ENCODE measurements around the gene PRMT7. TPM values are rescaled to one million over a fixed set of nuclear protein-coding genes. Genes with fewer than 3 reads are reported as not detected.

Gene PRMT7
- total RNA-seq, 1 donor: 42.7 TPM

GRCh38 chr16:68339214-68339613, 28.4 kb downstream of the PRMT7 start:
- H3K4me3 ChIP-seq (ENCODE audit: low read depth, low read length): no peak overlapping the region
- DNase-seq (ENCODE audit: low read depth): no peak
- TF ChIP-seq CTCF (IDR thresholded peaks at IDR 0.05; ENCODE audit: insufficient read depth, low read depth, low read length): no peak

DNA sequence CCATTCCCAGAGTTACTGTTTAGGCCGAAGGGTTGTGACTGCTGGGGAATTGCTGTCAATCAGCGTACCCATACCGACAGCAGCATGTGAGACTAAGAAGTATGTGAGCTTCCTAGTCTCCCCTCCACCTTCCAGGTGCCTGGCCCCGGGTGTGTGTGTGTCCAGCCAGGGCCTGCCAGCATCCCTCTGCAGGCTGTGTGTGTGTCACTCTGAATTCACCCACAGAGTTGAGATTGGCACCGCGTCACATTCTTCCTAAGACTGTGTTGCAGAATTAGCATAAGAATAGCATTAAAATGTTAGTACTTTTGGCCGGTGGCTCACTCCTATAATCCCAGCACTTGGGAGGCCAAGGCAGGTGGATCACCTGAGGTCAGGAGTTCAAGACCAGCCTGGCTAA, 31.8 kb downstream of the PRMT7 start:
- no peak overlapping the region for H3K4me3 ChIP-seq (ENCODE audit: low read depth, low read length)
- no peak for DNase-seq (ENCODE audit: low read depth)
- TF ChIP-seq CTCF (IDR thresholded peaks at IDR 0.05; ENCODE audit: insufficient read depth, low read depth, low read length): no peak

- no peak for DNase-seq (ENCODE audit: low read depth)
- no peak for TF ChIP-seq CTCF (IDR thresholded peaks at IDR 0.05; ENCODE audit: insufficient read depth, low read depth, low read length)
- H3K4me3 ChIP-seq (ENCODE audit: low read depth, low read length): no peak overlapping the region
These were observed 32.3 kb downstream of the PRMT7 start for GRCh38 chr16:68343137-68343536.

DNA sequence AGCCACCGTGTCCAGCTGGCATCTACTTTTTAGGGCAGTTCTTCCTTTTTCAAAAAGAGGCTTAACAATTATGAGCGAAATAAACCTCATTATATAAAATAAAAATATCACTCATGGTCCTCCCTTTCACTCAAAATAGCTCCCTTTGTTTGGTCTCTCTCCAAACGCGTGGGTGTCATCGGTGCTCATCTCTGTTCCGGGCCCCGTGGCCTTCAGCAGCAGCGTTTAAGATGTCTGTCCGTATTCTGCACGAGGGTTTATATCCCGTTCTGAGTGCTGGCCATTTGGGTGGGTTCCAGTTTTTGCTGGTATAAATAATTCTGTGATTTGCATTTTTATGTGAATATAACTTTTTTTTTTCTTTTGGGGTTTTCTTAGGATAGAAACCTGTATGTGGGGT, 33.4 kb downstream of the PRMT7 start:
- DNase-seq (ENCODE audit: low read depth): no peak
- no peak overlapping the region for H3K4me3 ChIP-seq (ENCODE audit: low read depth, low read length)
- no peak for TF ChIP-seq CTCF (IDR thresholded peaks at IDR 0.05; ENCODE audit: insufficient read depth, low read depth, low read length)

DNA sequence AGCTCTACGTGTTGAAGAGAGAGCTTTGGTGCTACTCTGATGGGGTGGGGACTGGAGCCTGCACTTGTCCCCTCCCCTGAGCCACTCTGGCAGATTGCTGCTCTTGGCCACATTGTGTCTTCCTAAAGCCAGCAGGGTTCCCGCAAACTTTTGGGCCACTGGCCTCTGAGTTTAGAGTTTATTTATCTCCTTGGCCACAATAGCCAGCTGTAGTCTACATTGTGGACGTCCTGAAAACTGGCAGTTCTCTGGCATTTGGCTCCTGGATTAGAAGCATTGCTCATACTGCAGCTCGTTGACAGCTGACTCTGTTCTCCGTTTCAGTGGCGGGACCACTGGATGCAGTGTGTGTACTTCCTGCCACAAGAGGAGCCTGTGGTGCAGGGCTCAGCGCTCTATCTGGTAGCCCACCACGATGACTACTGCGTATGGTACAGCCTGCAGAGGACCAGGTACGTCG, 34.6 kb downstream of the PRMT7 start:
- no peak for TF ChIP-seq CTCF (IDR thresholded peaks at IDR 0.05; ENCODE audit: insufficient read depth, low read depth, low read length)
- no peak for DNase-seq (ENCODE audit: low read depth)

DNA sequence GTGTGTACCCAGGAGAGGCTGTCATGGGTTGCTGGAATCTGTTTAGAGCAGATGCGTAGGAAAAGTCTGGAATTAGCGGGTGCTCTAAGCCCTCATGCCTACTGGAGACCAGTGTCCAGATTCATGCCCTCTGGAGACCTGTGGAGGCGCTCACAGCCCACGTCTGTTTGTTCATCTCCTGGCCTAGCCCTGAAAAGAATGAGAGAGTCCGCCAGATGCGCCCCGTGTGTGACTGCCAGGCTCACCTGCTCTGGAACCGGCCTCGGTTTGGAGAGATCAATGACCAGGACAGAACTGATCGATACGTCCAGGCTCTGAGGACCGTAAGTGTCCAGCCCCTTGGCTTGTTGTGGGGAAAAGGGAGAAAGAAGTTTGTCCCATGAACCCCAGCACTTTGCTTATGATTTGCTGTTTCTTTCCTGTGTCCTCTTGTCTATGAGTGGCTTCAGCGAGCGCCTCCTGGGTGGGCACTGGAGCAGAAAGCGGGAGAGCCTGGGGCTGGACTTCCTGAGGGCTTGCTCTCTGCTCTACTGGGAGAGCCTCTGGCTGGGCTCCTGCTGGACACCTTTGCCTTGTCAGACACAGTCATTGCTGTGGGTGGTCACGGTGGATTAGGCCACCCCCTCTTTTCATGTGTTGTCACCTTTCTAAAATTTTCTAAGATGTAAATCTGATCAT, 35.3 kb downstream of the PRMT7 start:
- no peak for DNase-seq (ENCODE audit: low read depth)
- no peak for TF ChIP-seq CTCF (IDR thresholded peaks at IDR 0.05; ENCODE audit: insufficient read depth, low read depth, low read length)
- no peak overlapping the region for H3K4me3 ChIP-seq (ENCODE audit: low read depth, low read length)

More for the DNA sequence above, 34.6 kb downstream of the PRMT7 start:
- H3K4me3 ChIP-seq (ENCODE audit: low read depth, low read length): no peak overlapping the region
